PC-3 (cell line): ENCODE data around the gene MAZ. TPM values are rescaled to one million over a fixed set of nuclear protein-coding genes. Genes with fewer than 3 reads are reported as not detected.

Source experiments
- ATAC-seq: fragments of 200-7000 bp; cut with Tn5 transposase; 2 replicates; pipeline ENCODE4 v1.9.1; 2020; ENCODE audit warnings: mild to moderate bottlenecking, moderate library complexity
- BruUV-seq: library from RNA; stranded (reverse); fragments of 400-500 nt; replicated peaks from 2 replicates; lab custom pipeline; 2021; lab: Mats Ljungman, UMichigan
- CTCF ChIA-PET: fragments of 300-600 bp; sonication (Branson Sonifier 250); formaldehyde crosslinking; loops from one replicate; lab custom pipeline; 2022; ENCODE audit warnings: antibody characterized with exemption; lab: Charles Lee
- POLR2A ChIA-PET: fragments of 300-600 bp; sonication (Branson Sonifier 250); formaldehyde crosslinking; loops from one replicate; lab custom pipeline; 2022; ENCODE audit warnings: antibody characterized with exemption; ENCODE audit not compliant: unreplicated experiment; lab: Charles Lee
- DNase-seq: peaks from one replicate; pipeline ENCODE4 v3.0.0-alpha.2; 2015
- H2AFZ ChIP-seq: fragments of 300-600 bp; sonication (generic); 2 replicates; pipeline ENCODE4 v1.6.0; 2016; ENCODE audit warnings: antibody characterized with exemption, low read length
- H3F3A ChIP-seq: fragments of 300-600 bp; sonication (generic); one replicate; pipeline ENCODE4 v1.6.0; 2017; ENCODE audit warnings: antibody characterized with exemption, low read length, control low read depth, mild to moderate bottlenecking; ENCODE audit not compliant: unreplicated experiment
- H3K27ac ChIP-seq: fragments of 300-600 bp; sonication (generic); 2 replicates; pipeline ENCODE4 v1.5.1; 2016; ENCODE audit warnings: mild to moderate bottlenecking, low read length
- H3K27me3 ChIP-seq: fragments of 300-600 bp; sonication (generic); 2 replicates; pipeline ENCODE4 v1.6.1; 2016; ENCODE audit warnings: low read length, mixed read lengths
- H3K36me3 ChIP-seq: fragments of 300-600 bp; sonication (generic); 2 replicates; pipeline ENCODE4 v1.6.1; 2016; ENCODE audit warnings: low read depth, mixed run types, low read length, mixed read lengths
- H3K4me1 ChIP-seq: fragments of 300-600 bp; sonication (generic); 2 replicates; pipeline ENCODE4 v1.5.1; 2016; ENCODE audit warnings: low read length; ENCODE audit not compliant: insufficient read depth
- H3K4me2 ChIP-seq: fragments of 300-600 bp; sonication (generic); 2 replicates; pipeline ENCODE4 v1.6.0; 2016; ENCODE audit warnings: low read length
- H3K4me3 ChIP-seq: fragments of 300-600 bp; sonication (generic); 2 replicates; pipeline ENCODE4 v1.5.1; 2016; ENCODE audit warnings: mild to moderate bottlenecking, low read length, mixed read lengths
- H3K79me2 ChIP-seq: fragments of 300-600 bp; sonication (generic); 2 replicates; pipeline ENCODE4 v1.6.1; 2017; ENCODE audit warnings: low read length, mixed read lengths
- H3K9ac ChIP-seq: fragments of 300-600 bp; sonication (generic); 2 replicates; pipeline ENCODE4 v1.6.0; 2016; ENCODE audit warnings: mild to moderate bottlenecking, low read length
- H3K9me2 ChIP-seq: fragments of 300-600 bp; sonication (generic); replicated peaks from 2 replicates; pipeline ENCODE4 v1.6.1; 2016; ENCODE audit warnings: mixed run types, low read length, mixed read lengths
- H3K9me3 ChIP-seq: fragments of 300-600 bp; sonication (generic); 2 replicates; pipeline ENCODE4 v1.6.1; 2016; ENCODE audit warnings: low read length, mixed read lengths
- H4K20me1 ChIP-seq: fragments of 300-600 bp; sonication (generic); 2 replicates; pipeline ENCODE4 v1.6.1; 2016; ENCODE audit warnings: low read length, mixed read lengths
- CTCF ChIP-seq: fragments of 300-600 bp; sonication (generic); conservative IDR thresholded peaks from 2 replicates; pipeline ENCODE4 v1.5.1; 2017; ENCODE audit warnings: antibody characterized with exemption, low read depth, mild to moderate bottlenecking, low read length
- EZH2 ChIP-seq: fragments of 300-600 bp; sonication (generic); IDR thresholded peaks from one replicate; pipeline ENCODE4 v1.6.1; 2017; ENCODE audit warnings: antibody characterized with exemption, mild to moderate bottlenecking, low read length; ENCODE audit not compliant: unreplicated experiment
- EZH2phosphoT487 ChIP-seq: fragments of 300-600 bp; sonication (generic); IDR thresholded peaks from 2 replicates; pipeline ENCODE4 v1.6.1; 2018; ENCODE audit warnings: mild to moderate bottlenecking, antibody characterized with exemption, low read length, borderline replicate concordance
- intact Hi-C: fragments of 100-400 bp; cut with micrococcal nuclease; formaldehyde crosslinking; loops from 2 replicates; pipeline ENCODE4 v1.9.0; 2023
- total RNA-seq: library from RNA; depleted of rRNA; stranded (reverse); fragments of >200 nt; gene quantifications from 2 replicates; pipeline ENCODE4 v1.2.3, GENCODE V29; 2014

Gene MAZ
- total RNA-seq, 1 experiment from 2014 or later, result 279 TPM

DNA sequence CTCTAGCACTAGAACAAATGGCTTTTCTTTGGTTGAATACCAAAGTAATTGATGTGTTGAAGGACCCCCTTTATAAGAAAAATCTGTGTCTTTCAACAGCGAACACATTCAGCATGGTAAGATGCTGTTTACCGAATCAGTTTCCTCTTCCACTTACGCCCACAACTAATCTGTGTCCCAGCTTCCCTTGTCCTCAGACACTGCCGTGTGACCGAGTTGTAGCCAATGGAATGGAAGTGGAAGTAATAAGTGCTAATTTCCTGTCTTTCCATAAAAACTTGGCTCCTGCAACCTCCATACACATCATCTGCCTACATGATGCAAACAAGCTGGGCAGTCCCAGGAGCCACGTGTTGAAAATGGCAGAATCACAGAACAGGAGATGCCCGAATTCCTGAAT lies 46.3 kb downstream of the MAZ start:
- H3F3A ChIP-seq, result no peaks in the 10 kb centered on the region
- no peak overlapping the region for H3K9ac ChIP-seq
- H3K27ac ChIP-seq, result no peak overlapping the region
- H3K27me3 ChIP-seq, result no peaks in the 10 kb centered on the region
- no peaks in the 10 kb centered on the region for H3K36me3 ChIP-seq
- CTCF ChIA-PET, result no interaction called here
- no TSS peak for BruUV-seq
- DNase-seq, result no peak
- H3K9me3 ChIP-seq, result no peaks in the 10 kb centered on the region
- intact Hi-C loops, result no loop called here
- H4K20me1 ChIP-seq, result no peaks in the 10 kb centered on the region
- TF ChIP-seq CTCF, result no peak
- no peaks in the 10 kb centered on the region for H3K79me2 ChIP-seq
- no peak overlapping the region for H2AFZ ChIP-seq
- POLR2A ChIA-PET, result no interaction called here
- H3K4me2 ChIP-seq, result no peak overlapping the region
- no peaks in the 10 kb centered on the region for H3K9me2 ChIP-seq
- H3K4me1 ChIP-seq, result no peaks in the 10 kb centered on the region
- no peak overlapping the region for H3K4me3 ChIP-seq
- ATAC-seq, result no peak

- no peak overlapping the region for H2AFZ ChIP-seq
- H3K27ac ChIP-seq, result no peak overlapping the region
- H3K27me3 ChIP-seq, result no peaks in the 10 kb centered on the region
- DNase-seq (no peak), ATAC-seq (no peak)
- POLR2A ChIA-PET, result no interaction called here
- H3K9me3 ChIP-seq, result no peaks in the 10 kb centered on the region
- H3K9ac ChIP-seq, result no peak overlapping the region
- no peaks in the 10 kb centered on the region for H3K36me3 ChIP-seq
- H3K4me2 ChIP-seq, result no peak overlapping the region
- no peaks in the 10 kb centered on the region for H3K79me2 ChIP-seq
- BruUV-seq, result no TSS peak
- intact Hi-C loops, result no loop called here
- H4K20me1 ChIP-seq, result no peaks in the 10 kb centered on the region
- no peaks in the 10 kb centered on the region for H3K9me2 ChIP-seq
- CTCF ChIA-PET, result no interaction called here
- H3K4me1 ChIP-seq, result no peaks in the 10 kb centered on the region
- TF ChIP-seq CTCF, result no peak
- no peak for TF ChIP-seq EZH2
- no peak overlapping the region for H3K4me3 ChIP-seq
- H3F3A ChIP-seq, result no peaks in the 10 kb centered on the region
These were observed 48.3 kb downstream of the MAZ start for GRCh38 chr16:29854520-29855100.

- no peaks in the 10 kb centered on the region for H3K27me3 ChIP-seq
- no peak overlapping the region for H3K4me2 ChIP-seq
- ChIA-PET POLR2A (interaction anchor here (0.6 kb wide), 1 partner anchor 45 kb away, joined by 3 read pairs; no protein-coding TSS in a partner anchor), CTCF (no interaction called here)
- TF ChIP-seq CTCF, result no peak
- TF ChIP-seq EZH2phosphoT487, result no peak
- no peak for TF ChIP-seq EZH2
- H3K4me1 ChIP-seq, result no peaks in the 10 kb centered on the region
- intact Hi-C loops, result no loop called here
- H3K9ac ChIP-seq, result no peak overlapping the region
- H3K79me2 ChIP-seq, result peaks cover 11% of the 10 kb centered on the region
- H3K36me3 ChIP-seq, result no peaks in the 10 kb centered on the region
- no TSS peak for BruUV-seq
- H3K4me3 ChIP-seq, result no peak overlapping the region
- no peaks in the 10 kb centered on the region for H3F3A ChIP-seq
- H3K27ac ChIP-seq, result no peak overlapping the region
- no peak overlapping the region for H2AFZ ChIP-seq
- H3K9me3 ChIP-seq, result no peaks in the 10 kb centered on the region
- DNase-seq (no peak), ATAC-seq (no peak)
- H4K20me1 ChIP-seq, result no peaks in the 10 kb centered on the region
- H3K9me2 ChIP-seq, result no peaks in the 10 kb centered on the region
These were observed 50.9 kb downstream of the MAZ start for GRCh38 chr16:29857133-29857760.
